Activated CD8-positive, alpha-beta memory T cell treated with anti-CD3 and anti-CD28 coated beads, Interleukin-2, amount 50 U/mL, for 4 hours (primary cell): ENCODE measurements around the gene DLL3.

Source experiments
- DNase-seq: peaks from one replicate; pipeline ENCODE4 v3.0.0-alpha.2; 2020

The DLL3 gene

DNA sequence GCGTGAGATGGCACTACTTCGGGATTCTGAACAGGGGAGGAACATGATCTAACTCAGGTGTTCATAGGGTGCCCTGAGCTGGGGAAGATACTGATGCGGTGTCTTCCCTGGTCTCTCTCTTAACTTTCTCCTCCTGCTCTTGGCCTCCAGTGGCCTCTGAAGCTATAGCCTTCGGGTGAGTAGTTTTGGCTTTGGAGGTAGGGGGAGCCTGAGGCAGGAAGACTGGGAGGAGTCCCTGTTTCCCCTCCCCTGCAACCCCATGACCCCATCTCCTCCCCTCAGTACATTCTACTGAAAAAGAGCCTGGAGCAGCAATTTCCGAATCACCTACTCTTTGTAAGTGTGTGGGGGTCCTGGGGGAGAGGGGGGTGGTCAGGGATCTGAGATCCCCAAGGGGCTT is 19.7 kb downstream of the DLL3 start:
- DNase-seq: no peak

GRCh38 chr19:39518975-39519374 is 20.2 kb downstream of the DLL3 start:
- no peak for DNase-seq

- no peak for DNase-seq
These were observed 22.1 kb downstream of the DLL3 start for GRCh38 chr19:39520541-39521484.

DNA sequence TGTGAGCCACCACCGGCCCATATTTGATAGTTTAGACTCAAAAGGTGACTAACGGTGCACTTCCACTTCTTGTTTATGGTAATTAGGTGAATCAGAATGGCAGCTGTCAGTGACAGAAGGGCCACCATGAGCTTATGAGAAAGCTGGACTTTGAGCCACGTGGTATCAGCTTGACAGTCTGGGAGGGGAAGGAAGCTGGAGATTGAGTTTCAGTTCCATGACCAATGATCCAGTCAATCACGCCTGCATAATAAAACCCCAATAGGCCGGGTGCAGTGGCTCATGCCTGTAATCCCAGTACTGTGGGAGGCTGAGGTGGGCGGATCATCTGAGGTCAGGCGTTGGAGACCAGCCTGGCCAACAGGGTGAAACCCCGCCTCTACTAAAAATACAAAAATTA is 25.7 kb downstream of the DLL3 start:
- DNase-seq: no peak

- DNase-seq: no peak
These were observed 26.5 kb downstream of the DLL3 start for GRCh38 chr19:39525205-39525604.

GRCh38 chr19:39531834-39532232 is 33.1 kb downstream of the DLL3 start:
- DNase-seq: no peak

DNA sequence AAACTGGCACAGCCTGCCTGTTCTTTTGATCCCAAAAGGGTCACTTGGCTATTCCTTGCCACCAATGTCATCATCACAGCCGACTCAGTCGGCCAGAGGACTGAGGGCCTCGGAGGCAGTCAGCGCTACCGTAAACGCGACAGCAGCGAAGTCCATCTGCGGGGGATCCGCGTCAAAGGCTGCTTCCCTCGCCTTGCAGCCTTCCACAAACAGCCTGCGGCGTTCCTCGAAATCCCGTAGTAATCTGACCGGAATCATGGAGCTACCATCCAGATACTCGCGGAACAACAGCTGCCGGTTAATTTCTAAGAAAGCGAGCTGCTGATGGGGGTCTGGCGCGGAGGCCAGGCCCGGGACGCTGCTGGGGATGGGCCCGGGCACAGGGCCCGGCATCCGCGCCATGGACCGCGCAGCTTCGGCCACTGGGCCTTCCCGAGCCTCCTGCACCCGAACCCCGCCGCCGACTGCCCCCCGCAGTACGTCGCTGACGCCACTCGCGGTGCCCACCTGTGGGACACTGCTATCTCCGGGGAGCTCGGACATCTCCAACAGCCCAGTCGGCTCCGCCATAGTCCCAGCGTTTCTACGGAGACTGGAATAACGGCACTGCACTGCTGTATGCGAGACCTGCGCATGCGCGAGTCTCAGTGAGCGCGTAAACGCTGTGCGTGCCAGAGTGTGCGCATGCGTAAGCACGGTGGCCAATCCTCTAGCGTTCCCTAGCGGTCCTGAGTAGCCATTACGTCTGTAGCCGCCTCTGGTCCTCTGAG is 33.7 kb downstream of the DLL3 start, which contains the start of gene EID2B:
EID2B (minus strand) TSS at position 620 of the 770 bp plus-strand sequence; CDS start at position 570, 50 bp downstream.
- peak; percentile 93 for DNase-seq

- no peak for DNase-seq
These were observed 34.3 kb downstream of the DLL3 start for GRCh38 chr19:39533003-39533512.

DNA sequence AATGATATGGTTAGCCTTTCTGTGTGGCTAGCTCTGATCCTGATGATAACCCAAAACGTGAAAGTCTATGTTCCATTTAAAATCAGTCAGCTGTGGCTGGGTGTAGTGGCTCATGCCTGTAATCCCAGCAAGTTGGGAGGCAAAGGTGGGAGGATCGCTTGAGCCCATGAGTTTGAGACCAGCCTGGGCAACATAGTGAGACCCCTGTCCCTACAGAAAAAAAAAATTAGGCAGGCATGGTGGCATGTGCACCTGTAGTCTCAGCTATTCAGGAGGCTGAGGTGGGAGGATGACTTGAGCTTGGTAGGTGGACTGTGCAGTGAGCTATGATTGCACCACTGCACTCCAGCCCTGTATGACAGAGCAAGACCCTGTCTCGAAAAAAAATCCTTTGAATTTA is 35.0 kb downstream of the DLL3 start:
- DNase-seq: no peak

DNA sequence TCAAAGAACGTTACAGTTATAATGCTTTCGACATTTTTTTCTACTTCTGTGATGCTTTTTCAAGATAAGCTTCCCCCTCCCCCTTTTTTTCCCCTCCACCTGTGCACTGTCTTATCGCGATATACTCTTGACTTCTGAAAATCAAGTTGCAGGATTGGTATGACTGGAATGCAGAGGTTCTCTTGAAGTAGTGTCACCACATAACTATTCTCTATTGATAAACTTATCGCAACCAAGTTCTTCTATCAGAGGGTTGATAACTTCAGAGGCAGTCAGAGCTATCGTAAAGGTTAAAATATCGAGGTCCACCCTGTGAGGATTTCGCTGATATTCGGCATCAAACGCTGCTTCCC is 40.4 kb downstream of the DLL3 start:
- DNase-seq: no peak

GRCh38 chr19:39539518-39540332 is 41.0 kb downstream of the DLL3 start, which contains the start of gene EID2:
Gene EID2 (minus strand): TSS chr19:39540161. CDS start chr19:39540079, 82 bp downstream.
- peak; percentile 92 for DNase-seq

GRCh38 chr19:39540333-39540673 is 41.6 kb downstream of the DLL3 start:
- DNase-seq: no peak

DNA sequence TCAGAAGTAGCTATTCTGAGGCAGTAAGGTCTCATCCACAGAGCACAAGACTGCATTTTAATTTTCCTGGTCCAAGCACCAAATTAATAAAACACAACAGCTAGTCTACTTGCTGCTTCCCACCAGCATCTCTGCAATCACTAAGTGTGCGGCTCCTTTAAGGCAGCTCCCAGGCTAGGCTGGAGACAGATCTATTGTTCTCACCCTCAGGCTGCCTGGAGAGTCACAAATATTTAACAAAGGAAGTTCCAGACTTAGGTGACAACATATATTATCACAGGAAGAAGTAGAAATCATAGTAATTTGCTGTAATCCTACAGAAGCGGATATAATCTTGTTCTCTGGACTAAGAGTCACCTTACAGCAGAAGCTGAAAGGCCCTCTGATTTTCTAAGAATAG is 43.5 kb downstream of the DLL3 start:
- no peak for DNase-seq

GRCh38 chr19:39543477-39543857 is 44.7 kb downstream of the DLL3 start:
- DNase-seq: no peak

DNA sequence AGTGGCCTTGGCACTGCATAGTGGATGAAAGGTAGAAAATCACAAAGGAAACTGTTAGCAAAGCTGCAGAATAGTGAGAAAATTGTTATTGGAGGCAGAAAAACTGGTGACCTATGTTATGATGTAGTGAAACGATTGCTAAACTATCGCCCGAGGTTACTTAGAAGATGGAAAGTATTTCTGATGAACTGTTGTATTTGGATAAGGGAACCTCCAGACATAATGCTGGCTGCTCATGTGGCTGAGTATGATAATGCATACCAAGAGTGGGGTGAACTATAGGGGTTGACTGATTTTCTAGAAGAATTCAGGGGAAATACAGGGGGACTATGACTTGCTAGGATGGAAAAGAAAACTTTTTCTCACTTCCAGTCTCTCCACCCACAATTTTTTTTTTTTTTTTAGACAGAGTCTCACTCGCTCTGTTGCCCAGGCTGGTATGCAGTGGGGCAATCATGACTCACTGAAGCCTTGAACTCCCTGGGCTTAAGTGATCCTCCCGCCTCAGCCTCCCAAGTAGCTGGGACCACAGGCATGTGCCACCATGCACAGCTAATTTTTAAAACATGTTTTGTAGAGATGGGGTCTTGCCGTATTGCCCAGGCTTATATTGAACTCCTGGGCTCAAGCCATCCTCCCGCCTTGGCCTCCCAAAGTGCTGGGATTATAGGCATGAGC is 45.6 kb downstream of the DLL3 start:
- no peak for DNase-seq

DNA sequence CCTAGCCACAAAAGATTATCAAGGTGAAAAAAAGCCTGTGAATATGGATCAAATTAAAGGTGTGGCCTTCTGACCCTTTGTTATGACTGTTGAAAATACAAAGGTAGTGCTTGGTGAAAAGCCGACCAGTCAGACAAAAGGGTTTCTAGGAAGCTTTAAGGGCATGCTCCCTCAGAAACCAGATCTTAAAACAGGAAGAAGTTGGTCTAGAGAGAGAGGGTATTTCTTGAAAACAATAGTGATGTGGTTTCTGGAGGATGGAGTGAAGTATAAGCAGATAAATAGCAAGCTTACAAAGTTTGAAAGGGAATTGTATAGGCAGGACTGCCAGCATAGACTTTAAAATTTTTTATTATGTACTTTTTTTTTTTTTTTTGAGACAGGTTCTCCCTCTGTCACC is 46.2 kb downstream of the DLL3 start:
- no peak for DNase-seq

- DNase-seq: no peak
These were observed 47.9 kb downstream of the DLL3 start for GRCh38 chr19:39546599-39546998.

DNA sequence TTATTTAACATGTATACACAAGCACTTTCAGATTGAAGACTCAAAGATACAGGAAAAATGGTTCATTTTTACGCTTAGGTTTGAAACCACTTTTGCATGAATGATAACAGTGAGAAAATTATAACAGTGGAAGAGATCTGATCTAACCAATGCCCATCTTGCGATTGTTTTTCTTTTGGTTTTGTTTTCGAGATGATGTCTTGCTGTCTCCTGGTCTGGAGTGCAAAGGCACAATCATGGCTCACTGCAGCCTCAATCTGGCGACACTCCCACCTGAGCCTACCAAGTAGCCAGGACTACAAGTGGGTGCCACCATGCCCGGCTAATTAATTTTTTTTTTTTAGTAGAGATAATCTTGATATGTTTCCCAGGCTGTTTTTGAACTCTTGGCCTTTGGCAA is 51.5 kb downstream of the DLL3 start:
- no peak for DNase-seq

DNA sequence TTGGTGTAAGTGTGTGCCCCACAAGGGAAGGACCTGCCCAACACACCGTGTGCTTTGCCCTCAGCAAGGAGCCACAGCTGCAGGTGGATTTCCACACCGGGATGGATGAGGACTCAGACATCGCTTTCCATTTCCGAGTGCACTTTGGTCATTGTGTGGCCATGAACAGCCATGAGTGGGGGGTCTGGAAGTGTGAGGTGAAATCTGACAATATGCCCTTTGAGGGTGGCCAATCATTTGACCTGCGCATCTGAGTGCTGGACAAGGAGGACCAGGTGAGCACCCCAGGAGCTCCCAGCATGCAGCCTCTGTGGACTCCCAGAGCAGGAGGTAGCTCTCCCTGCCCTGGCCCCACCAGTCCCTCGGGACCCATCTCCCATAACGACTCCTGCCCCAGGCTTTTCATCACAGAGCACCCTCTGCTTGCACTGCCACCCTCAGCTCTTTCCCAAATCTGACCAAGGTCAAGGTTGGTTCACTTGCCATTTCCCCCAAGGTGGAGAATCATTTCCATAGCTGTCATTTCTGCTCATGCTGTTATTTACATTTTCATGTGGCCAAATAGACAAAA is 54.4 kb downstream of the DLL3 start:
- no peak for DNase-seq

DNA sequence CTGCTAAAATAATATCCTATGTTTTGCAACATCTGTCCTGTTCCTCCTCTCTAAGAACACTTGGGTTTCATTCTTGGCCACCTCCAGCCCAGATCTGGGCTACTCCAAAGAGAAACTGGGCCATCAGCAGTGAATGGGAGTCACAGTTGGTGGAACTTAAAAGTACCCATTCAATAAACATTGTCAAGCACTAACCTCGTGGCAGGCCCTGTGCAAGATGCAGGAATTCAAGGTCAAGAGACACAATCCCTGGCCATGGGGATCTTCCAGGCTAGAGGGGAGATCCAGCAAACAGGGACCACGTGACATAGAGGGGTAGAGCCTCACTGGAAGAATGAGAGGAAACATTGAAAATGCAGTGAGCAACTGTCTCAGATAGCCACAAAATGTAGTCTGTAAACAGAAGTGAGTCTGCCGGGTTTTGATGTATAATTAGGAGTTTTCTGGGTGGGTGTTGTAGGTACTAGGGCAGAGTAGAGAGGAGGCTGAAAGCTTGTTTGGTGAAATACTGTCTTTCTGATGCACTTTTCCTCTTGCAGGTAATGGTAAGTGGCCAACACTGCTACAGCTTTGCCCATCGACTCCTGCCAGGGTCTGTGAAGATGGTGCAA is 56.1 kb downstream of the DLL3 start:
- DNase-seq: no peak

- DNase-seq: no peak
These were observed 57.1 kb downstream of the DLL3 start for GRCh38 chr19:39555883-39556282.
